GM21526 (cell line): ENCODE measurements around the gene OSBPL5.
"Not testable (repeated sequence)": the region's sequence is repeated elsewhere in the genome, so short reads cannot be mapped to it uniquely, and the experiment has no call there.

Source experiments
- ATAC-seq: cut with Tn5 transposase; IDR thresholded peaks from one replicate; pipeline ENCODE4 v1.9.1; 2021; ENCODE audit warnings: moderate library complexity; ENCODE audit not compliant: unreplicated experiment, low FRiP score

OSBPL5 gene

DNA sequence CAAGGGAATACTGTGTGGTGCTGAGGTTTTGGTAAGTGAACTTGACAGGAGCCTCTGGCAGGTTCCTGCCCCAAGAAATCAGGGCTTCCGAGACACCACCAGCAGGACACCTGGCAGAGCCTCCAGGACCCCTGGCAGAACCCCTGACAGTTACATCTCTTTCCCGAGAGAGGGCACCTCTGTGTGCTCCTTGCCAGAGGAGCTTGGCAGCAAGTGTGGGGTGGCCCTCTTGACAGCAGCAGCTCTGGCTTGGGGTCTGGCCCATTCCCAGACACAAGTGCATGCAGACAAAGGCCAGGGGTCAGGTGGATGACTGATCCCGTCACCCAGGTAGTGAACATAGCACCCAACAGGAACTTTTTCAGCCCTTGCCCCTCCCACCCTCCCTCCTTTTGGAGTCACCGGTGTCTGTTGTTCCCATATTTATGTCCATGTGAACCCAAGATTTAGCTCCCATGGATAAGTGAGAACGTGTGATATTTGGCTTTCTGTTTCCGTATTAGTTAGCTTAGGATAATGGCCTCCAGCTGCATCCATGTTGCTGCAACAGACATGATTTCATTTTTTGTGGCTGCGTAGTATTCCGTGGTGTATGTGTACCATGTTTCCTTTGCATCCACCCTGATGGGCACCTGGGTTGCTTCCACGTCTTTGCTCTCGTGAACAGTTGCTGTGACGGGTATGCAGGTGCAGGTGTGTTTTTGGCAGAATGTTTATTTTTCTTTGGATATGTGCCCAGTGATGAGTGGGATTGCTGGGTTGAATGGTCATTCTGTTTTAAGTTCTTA lies 21.2 kb upstream of the OSBPL5 start:
- ATAC-seq = no peak

DNA sequence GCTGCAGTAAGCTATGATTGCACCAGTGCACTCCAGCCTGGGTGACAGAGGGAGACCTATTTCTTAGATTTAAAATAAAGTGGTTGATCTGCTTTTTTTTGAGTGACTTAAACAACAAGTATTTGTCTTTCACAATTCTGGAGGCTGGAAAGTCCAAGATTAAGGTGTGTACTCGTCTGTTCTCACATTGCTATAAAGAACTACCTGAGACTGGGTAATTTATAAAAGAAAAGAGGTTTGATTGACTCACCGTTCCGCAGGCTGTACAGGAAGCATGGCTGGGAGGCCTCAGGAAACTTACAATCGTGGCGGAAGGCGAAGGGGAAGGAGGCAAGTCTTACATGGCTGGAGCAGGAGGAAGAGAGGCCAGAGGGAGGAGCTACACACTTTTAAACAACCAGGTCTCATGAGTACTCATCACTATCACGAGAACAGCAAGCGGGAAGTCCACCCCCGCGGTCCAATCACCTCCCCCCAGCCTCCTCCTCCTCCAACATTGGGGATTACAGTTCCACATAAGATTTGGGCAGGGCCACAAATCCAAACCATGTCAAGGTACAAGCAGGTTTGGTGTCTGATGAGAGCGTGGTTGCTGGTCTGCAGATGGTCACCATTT lies 19.7 kb upstream of the OSBPL5 start:
- ATAC-seq = no peak

DNA sequence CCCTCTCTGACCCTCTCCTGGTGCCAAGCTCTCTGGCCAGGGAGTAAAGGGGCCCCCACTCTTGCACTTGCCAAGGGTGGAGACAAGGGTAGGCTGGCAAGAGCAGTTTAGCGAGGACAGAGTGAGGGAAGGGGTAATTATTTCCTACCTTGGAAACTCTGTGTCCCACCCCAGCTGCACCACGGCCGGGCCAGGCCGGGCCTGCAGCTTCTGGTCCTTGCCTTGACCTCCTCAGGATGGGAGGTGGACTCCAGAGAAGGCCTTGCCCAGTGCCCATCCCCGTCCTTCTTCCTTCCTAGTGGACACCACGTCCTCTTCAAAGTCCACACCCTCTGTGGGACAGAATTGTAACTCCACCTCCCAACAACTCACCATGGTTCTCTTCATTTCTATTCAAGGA lies 18.4 kb upstream of the OSBPL5 start:
- no peak for ATAC-seq

DNA sequence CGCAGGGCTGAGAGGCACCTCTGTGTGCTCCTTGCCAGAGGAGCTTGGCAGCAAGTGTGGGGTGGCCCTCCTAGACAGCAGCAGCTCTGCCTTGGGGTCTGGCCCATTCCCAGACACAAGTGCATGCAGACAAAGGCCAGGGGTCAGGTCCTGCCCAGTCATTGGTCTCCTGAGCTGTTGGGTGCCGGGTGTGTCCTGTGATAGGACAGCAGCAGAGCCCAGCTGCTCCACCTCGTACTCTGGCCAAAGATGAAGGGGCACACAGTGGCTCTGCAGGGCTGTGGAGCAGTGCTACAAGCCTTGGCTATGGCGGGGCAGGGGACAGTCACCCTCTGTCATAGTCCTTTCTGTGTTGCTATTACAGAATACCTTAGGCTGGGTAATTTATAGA lies 17.3 kb upstream of the OSBPL5 start:
- no peak for ATAC-seq

DNA sequence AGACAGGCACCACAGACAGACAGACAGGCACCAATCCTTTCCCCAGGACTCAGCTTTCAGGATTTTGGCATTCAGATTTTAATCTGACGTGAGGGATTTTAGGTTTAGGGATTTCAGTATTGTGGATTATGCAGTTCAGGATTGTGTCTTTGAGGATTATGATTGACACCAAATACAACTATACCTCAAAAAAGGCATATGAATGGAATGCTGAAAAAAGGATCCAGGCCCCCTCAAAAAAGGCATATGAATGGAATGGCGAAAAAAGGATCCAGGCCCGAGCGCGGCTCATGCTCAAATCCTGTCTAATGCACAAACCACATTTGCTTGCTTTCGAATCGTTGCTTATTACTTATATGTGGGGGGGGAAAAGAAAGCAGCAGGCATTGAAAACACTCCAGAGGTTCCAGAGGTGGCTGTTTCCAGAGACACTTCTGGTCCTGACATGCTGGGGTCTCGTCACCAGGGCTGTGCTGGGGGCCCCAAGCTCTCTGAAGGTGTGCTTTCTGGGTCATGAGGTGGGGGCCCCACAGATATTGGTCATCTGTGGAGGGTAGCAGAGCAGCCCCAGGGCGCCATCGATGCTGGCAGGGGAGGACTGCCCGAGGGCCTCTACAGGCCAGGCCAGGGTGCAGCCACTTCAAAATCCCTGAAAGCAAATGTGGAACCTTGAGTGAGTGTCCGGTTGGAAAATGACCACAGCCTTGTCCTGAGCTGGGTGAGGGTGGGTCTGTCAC lies 16.8 kb upstream of the OSBPL5 start:
- ATAC-seq = no peak

DNA sequence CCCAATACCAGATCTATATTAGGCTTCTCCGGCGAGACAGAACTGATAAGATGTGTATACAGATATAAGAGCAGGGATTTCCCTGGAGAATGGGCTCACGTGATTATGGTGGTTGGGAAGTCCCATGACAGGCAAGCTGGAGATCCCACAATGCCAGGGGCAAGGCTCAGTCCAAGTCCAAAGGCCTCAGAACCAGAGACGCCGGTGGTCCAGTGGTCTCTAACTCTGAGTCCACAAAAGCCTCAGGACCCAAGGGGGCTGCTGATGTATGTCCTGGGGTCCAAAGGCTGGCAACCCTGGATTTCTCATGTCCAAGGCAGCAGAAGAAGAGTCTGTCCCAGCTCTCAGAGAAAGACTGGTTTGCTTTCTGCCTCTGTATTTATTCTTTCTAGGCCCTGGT lies 15.8 kb upstream of the OSBPL5 start:
- no peak for ATAC-seq

DNA sequence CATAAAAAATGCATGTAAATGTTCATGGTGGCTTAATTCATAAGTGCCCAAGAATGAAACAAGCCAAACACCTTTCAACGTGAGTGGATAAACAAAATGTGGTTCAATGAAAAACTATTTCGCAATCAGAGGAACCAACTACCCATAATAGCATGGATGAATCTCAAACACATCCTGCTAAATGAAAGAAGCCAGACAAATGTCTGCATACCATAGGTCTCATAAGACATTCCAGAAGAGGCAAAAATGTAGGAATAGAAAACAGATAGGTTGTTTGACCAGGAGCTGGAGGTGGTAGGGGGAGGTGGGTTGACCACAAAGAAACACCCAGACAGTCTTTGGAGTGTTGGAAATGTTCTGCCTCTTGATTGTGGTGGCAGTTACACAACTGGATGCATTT lies 13.2 kb upstream of the OSBPL5 start:
- no peak for ATAC-seq

DNA sequence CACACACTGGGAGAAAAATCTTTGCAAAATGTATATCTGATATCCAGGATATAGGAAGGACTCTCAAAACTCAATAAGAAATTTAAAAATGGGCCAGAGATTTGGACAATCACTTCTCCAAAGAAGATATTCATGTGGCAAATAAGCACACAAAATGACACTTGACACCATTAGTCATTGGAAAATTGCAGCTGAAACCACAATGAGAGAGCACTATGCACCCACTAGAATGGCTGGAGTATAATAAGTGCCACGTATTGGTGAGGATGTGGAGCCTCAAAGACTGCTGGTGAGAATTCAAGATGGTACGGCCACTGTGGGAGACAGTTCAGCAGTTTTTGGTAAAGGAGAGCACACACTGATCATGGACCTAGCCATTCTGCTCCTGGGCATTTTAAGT lies 12.8 kb upstream of the OSBPL5 start:
- no peak for ATAC-seq

DNA sequence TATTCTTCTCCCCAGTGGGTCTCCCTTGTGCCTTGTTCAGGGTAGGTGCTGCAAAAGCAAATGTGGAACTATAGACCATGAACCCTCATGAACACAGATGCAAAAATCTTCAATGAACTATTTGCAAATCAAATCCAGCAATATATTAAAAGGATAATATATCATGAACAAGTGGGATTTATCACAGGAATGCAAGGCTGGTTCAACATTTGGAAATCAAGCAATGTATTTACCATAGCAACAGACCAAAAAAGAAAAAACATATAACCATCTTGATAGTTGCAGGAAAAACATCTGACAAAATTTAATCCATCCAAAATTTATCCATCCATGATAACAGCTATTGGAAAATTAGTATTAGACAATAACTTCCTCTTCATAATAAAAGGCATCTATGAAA lies 11.4 kb upstream of the OSBPL5 start:
- ATAC-seq = no peak

DNA sequence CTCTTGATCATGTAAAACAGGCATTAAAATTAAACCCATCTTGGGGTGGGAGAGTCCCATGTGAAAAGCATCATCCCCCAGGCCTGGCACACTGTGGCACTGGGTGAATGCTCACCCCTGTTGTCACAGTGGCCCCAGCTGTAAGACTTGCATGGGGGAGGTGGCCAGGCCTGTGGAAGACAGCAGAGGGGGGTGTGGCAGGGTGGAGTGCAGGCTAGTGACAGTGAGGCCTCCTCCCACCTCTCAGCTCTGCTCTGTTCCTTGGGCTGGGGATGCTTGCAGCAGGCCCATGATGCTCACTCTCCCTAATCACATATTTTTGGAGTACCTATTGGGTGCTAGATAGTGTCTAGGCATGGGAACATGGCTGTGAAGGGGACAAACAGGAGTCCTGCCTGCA lies 10.1 kb upstream of the OSBPL5 start:
- no peak for ATAC-seq

DNA sequence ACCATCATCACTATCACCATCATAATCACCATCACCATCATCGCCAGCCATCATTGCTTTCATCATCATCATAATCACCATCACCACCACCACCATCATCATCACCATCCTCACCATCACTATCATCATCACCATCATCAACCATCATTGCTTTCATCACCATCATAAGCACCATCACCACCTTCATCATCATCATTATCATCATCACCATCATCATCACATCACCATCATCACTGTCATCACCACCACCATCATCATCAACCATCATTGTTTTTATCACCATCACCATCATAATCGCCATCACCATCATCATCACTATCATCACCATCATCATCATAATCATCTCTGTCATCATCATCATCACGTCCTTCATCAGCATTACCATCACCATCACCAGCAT lies 9.3 kb upstream of the OSBPL5 start:
- ATAC-seq = no peak

DNA sequence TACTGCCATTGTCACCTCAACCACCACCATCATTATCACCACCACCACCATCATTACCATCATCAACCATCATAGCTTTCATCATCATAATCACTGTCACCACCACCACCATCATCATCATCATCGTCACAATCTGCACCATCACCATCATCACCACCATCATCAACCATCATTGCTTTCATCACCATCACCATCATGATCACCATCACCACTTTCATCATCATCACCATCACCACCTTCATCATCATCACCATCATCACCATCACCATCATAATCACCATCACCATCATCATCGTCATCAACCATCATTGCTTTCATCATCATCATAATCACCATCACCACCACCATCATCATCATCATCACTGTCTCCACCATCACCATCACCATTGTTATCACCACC lies 8.7 kb upstream of the OSBPL5 start:
- no peak for ATAC-seq

DNA sequence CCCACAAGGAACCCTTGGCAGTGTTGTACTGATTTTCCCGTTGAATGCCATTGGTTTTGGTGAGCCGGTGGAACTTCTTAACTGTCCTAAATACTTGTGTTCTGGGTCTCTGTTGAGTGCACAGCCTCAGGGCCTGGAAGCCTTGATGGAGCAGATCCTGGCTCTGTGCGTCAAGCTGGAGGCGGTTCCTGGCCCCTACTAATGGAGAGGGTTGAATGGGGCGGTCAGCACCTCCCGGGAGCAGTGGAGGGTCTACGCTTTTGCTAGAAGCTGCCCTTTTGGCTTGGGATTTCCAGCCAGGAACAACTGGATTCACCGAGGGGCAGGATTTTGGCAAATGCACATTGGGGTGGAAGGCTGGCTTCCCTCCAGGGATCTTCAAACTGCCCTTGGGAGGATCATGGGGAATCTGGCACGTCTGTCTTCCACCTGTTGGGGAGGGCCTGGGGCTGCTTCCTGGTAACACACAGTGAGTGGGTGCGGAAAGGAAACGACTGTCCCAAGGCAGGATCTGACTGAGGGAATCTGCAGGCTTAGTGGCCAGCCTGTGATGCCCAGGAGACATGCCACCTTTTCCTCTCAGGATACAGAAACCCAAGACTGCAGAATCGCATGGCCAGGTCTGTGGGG lies 6.9 kb upstream of the OSBPL5 start:
- no peak for ATAC-seq

DNA sequence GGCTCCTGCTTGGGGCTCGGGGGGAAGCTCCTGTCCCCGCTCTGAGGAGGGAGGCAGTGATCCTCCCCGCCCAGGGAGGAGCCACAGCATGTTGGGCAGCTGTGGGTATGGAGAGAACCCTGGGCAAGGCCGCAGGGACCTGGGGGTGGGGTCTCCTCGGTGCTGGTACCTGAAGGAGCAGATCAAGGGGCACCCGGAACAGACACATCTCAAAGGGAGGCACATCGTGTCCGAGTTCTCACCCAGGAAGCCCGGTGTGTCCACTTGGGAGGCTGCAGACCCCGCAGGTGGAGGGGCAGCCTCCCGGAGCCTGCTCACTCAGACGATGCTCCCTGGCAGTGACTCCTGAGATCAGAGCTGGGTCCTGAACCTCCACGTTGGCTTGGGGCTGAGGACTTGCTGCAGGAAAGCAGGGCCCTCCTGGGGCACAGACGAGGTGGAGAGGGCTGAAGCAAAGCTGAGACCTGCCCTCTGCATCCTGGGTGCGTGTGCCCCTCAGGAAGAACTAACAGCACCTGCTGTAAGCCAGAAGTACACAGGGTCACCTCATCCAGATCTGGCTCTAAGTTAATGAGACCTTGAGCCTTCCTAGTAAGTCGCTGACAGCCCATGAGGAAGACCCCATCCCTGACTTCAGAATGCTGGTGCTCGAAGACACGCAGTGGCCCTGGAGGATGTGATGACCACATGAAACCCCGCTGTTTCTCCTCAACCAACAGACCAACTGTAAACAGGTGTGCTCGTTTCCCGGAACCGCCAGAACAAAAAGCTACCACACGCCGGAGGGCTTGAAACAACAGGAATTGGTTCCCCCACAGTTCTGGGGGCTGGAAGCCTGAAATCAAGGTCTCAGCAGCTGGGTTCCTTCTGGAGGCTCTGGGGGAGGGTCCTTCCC lies 5.9 kb upstream of the OSBPL5 start:
- no peak for ATAC-seq

DNA sequence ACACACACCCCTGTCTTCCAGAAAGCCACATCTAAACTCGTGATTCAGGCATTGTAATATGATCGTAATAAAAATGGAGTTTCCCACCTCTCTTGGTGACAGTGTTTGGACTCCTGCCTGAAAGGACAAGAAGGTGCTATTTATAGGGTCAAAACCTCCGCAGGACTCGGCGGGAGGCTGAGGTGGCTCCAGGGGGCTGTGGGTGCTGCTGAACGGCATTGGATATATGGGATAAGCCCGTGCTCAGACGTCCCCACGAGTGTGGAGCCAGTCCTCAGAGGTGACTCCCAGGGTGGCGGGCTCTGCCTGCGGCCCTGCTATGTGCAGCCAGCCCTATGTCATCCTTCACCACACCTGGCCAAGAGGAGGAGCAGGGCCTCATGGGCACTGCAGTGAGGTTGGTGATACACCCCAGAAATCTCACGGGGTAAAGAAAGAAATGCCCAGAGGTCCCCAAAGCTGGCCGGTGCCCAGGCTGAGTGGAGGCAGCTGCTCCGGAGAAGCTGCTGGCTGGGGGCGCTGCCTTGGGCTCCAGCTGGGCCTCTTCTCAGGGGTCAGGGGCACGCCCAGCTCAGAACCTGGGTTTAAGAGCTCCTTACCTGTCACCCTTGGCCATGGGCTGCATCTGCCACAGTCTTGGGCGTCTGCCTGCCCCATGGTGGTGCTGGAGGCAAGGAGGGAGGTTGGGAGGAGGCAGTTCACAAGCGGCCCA lies 5.1 kb upstream of the OSBPL5 start:
- ATAC-seq = no peak

DNA sequence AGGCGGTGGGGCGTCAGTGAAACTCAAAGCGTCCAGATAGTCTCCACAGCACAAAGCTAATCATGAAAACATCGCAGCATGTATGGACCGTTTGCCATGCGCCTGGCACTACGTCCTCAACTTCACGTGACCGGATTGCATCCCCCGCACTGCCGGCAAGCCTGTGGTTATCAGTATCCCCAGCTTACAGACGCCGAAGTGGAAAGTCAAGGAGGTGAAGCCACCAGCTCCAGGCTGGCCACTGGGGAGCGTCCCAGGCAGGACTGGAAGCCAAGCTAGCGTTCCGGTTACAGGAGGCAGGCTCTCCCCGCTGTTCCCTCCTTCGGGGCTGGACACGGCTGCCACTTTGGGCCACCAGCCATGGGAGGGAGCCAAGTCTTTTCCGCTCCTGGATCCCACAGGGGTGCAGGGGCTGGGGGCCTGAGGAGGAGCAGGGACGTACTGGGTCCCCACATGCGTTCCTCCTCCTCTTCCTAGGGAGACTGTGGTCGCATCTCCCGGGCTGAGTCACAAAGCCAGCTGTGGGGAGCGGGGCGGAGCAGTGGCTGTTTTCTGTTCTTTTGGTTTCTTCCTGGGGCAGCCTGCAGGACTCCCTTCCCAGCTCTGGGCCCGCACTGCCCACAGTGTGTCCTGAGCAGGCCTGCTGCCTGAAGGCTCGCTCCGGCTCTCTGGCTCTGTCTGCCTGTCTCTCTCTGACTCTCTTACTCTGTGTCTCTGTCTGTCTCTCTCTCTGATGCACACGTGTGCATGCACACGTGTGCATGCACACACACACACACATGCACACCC lies 4.3 kb upstream of the OSBPL5 start:
- no peak for ATAC-seq

DNA sequence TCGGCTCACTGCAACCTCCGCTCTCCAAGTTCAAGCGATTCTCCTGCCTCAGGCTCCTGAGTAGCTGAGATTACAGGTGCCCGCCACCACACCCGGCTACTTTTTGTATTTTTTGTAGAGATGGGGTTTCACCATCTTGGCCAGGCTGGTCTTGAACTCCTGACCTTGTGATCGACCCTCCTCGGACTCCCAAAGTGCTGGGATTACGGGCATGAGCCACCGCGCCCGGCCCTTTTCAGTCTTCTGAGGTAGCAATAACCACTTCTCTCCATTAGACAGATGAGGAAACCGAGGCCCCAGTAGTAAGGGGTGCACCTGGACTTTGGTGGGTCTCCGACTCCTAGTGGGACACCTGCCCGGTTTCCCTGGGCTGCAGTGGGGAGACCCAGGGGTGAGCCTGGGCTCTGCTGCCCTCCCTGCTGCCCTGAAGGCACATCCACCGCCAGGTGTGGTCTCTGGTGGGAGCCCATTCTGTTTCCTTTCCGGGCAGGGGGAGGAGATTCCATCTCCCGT lies 3.7 kb upstream of the OSBPL5 start:
- ATAC-seq = not testable (repeated sequence)
